IMR-90 (cell line): Measurements from ENCODE around the gene SCN8A.

Source experiments
- NFE2L2 ChIP-seq: fragments of 150-350 bp; IDR thresholded peaks from 2 replicates; pipeline ENCODE4 v1.6.1; 2016; ENCODE audit warnings: low read depth, mild to moderate bottlenecking, low read length
- TF ChIP-seq, protein P1 (sequence below): conservative IDR thresholded peaks from 2 replicates; pipeline ENCODE4 v1.5.1; 2012; ENCODE audit warnings: mild to moderate bottlenecking, low read depth, low read length, improper control_type of control experiment

DNA sequence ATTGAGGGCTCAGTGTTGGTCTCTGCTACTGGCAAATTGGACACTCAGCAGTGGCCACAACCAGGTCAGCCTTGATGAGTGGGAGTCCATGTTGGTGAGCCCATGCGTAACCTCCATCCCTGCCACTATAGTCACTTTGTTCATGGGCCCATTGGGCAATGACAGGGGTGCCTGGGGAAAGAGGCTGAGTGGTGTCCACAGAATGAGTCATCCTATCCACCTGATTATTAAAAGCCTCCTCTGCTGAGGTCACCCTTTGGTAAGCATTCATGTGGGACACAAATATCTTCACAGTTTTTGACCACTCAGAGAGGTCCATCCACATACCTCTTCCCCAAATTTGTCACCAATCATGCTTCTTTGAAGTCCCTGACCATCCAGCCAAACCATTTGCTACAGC lies 207.5 kb downstream of the SCN8A start:
- TF ChIP-seq, protein P1, sequence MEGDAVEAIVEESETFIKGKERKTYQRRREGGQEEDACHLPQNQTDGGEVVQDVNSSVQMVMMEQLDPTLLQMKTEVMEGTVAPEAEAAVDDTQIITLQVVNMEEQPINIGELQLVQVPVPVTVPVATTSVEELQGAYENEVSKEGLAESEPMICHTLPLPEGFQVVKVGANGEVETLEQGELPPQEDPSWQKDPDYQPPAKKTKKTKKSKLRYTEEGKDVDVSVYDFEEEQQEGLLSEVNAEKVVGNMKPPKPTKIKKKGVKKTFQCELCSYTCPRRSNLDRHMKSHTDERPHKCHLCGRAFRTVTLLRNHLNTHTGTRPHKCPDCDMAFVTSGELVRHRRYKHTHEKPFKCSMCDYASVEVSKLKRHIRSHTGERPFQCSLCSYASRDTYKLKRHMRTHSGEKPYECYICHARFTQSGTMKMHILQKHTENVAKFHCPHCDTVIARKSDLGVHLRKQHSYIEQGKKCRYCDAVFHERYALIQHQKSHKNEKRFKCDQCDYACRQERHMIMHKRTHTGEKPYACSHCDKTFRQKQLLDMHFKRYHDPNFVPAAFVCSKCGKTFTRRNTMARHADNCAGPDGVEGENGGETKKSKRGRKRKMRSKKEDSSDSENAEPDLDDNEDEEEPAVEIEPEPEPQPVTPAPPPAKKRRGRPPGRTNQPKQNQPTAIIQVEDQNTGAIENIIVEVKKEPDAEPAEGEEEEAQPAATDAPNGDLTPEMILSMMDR, result no peak
- no peak for TF ChIP-seq NFE2L2
